GM12878 (cell line): ENCODE data around the gene BCHE. TPM values are rescaled to one million over a fixed set of nuclear protein-coding genes. Genes with fewer than 3 reads are reported as not detected.
A peak's percentile ranks its signal among the peaks of the same experiment; 100 is the strongest.

ENCODE experiments used
- ATAC-seq: fragments of 200-7000 bp; cut with Tn5 transposase; 3 replicates; pipeline ENCODE4 v1.9.1; 2020; ENCODE audit warnings: mild to moderate bottlenecking, moderate library complexity
- BruUV-seq: library from RNA; stranded (reverse); fragments of 400-500 nt; replicated peaks from 2 replicates; lab custom pipeline; 2021; lab: Mats Ljungman, UMichigan
- CTCF ChIA-PET: fragments of 300-600 bp; sonication (Branson Sonifier 250); formaldehyde crosslinking; extraction: SDS; loops from one replicate; lab custom pipeline; 2021; ENCODE audit warnings: inconsistent platforms; lab: Yijun Ruan, JAX
- POLR2A ChIA-PET: fragments of 350-600 bp; formaldehyde crosslinking; extraction: SDS; loops from one replicate; lab custom pipeline; 2021; ENCODE audit warnings: inconsistent platforms; lab: Charles Lee
- RAD21 ChIA-PET: fragments of 300-600 bp; sonication (Branson Sonifier 250); formaldehyde crosslinking; loops from one replicate; lab custom pipeline; 2023; ENCODE audit warnings: antibody characterized with exemption; ENCODE audit not compliant: unreplicated experiment; lab: Charles Lee
- SMC1A ChIA-PET: fragments of 300-600 bp; sonication (Branson Sonifier 250); formaldehyde crosslinking; loops from one replicate; lab custom pipeline; 2023; ENCODE audit not compliant: unreplicated experiment, uncharacterized antibody; lab: Charles Lee
- DNase-seq: peaks from one replicate; pipeline ENCODE4 v3.0.0-alpha.2; 2011; ENCODE audit warnings: low read depth, low spot score
- FAIRE-seq: peaks from 3 replicates; lab custom pipeline; 2011; peaks lifted over from hg19 to GRCh38; lab: Jason Lieb, UNC
- H2AFZ ChIP-seq: 2 replicates; pipeline ENCODE4 v1.6.0; 2011; ENCODE audit warnings: low read depth, low read length, control low read depth; ENCODE audit not compliant: control insufficient read depth
- H3K27ac ChIP-seq: 2 replicates; pipeline ENCODE4 v1.5.1; 2011; ENCODE audit warnings: control low read depth; ENCODE audit not compliant: control insufficient read depth, insufficient read depth
- H3K27me3 ChIP-seq, 2 experiments: replicated peaks in 1 of 2; 2 replicates each; pipeline versions ENCODE4 v1.6.0 to v1.6.1; 2011; ENCODE audit warnings: low read length in 1 of 2; ENCODE audit not compliant: control insufficient read depth in 2 of 2, insufficient read depth in 2 of 2
- H3K36me3 ChIP-seq, 2 experiments: 2 replicates each; pipeline ENCODE4 v1.5.1; 2011; ENCODE audit warnings: low read length in 1 of 2; ENCODE audit not compliant: control insufficient read depth in 2 of 2, insufficient read depth in 2 of 2
- H3K4me1 ChIP-seq: 2 replicates; pipeline ENCODE4 v1.6.1; 2011; ENCODE audit warnings: mild to moderate bottlenecking, low read length, moderate library complexity, mixed read lengths; ENCODE audit not compliant: control insufficient read depth, insufficient read depth
- H3K4me2 ChIP-seq: 2 replicates; pipeline ENCODE4 v1.6.0; 2011; ENCODE audit warnings: control low read depth; ENCODE audit not compliant: control insufficient read depth, insufficient read depth
- H3K4me3 ChIP-seq: fragments of 200-600 bp; sonication (generic); 2 replicates; pipeline ENCODE4 v1.5.1; 2016
- H3K79me2 ChIP-seq: 2 replicates; pipeline ENCODE4 v1.6.0; 2011; ENCODE audit warnings: low read length; ENCODE audit not compliant: control insufficient read depth, insufficient read depth
- H3K9ac ChIP-seq: 2 replicates; pipeline ENCODE4 v1.8.0; 2011; ENCODE audit warnings: low read length, control low read depth, mixed read lengths; ENCODE audit not compliant: control insufficient read depth, insufficient read depth
- H3K9me3 ChIP-seq: replicated peaks from 3 replicates; pipeline ENCODE4 v1.5.1; 2011; ENCODE audit warnings: mild to moderate bottlenecking, low read length; ENCODE audit not compliant: control insufficient read depth, insufficient read depth
- H4K20me1 ChIP-seq: 2 replicates; pipeline ENCODE4 v1.6.0; 2011; ENCODE audit not compliant: control insufficient read depth, insufficient read depth
- DPF2 ChIP-seq: fragments of 450-650 bp; IDR thresholded peaks from 2 replicates; pipeline ENCODE4 v1.6.1; 2017; ENCODE audit warnings: mild to moderate bottlenecking
- KDM1A ChIP-seq: fragments of 200-600 bp; sonication (generic); IDR thresholded peaks from 2 replicates; pipeline ENCODE4 v1.6.1; 2016; ENCODE audit warnings: borderline replicate concordance
- MTA3 ChIP-seq: IDR thresholded peaks from 2 replicates; pipeline ENCODE4 v1.6.1; 2012; ENCODE audit warnings: low read length, inconsistent platforms, borderline replicate concordance
- MXI1 ChIP-seq: fragments of 150-350 bp; IDR thresholded peaks from 2 replicates; pipeline ENCODE4 v1.6.1; 2011; ENCODE audit warnings: low read depth, mild to moderate bottlenecking, inconsistent platforms, low read length, improper control_type of control experiment
- MYC ChIP-seq: IDR thresholded peaks from 2 replicates; pipeline ENCODE4 v1.6.1; 2011; ENCODE audit warnings: mild to moderate bottlenecking, low read length, moderate library complexity, inconsistent platforms; ENCODE audit not compliant: insufficient read depth, insufficient replicate concordance, insufficient read length, severe bottlenecking
- POLR2AphosphoS2 ChIP-seq: IDR thresholded peaks from 2 replicates; pipeline ENCODE4 v1.6.1; 2011; ENCODE audit warnings: low read depth, mild to moderate bottlenecking, low read length, improper control_type of control experiment, moderate library complexity
- ZZZ3 ChIP-seq: IDR thresholded peaks from 2 replicates; pipeline ENCODE4 v1.6.1; 2011; ENCODE audit warnings: low read depth; ENCODE audit not compliant: control insufficient read depth, insufficient read length
- WGBS: methylation state at CpG from one replicate; pipeline ENCODE4 v1.1.6; 2016; ENCODE audit warnings: low lambda C conversion rate; ENCODE audit not compliant: insufficient replicate concordance, insufficient coverage; ENCODE audit errors: missing lambda C conversion rate; 5-methylcytosine and 5-hydroxymethylcytosine counted together
- in situ Hi-C: fragments of 300-500 bp; cut with MboI; formaldehyde crosslinking; loops from 9 replicates; pipeline ENCODE4 v1.14.3; 2018; ENCODE audit warnings: mixed read lengths
- intact Hi-C: fragments of 100-400 bp; cut with micrococcal nuclease; formaldehyde crosslinking; loops from one replicate; pipeline ENCODE4 v1.14.2; 2022; ENCODE audit not compliant: unreplicated experiment
- polyA plus RNA-seq, 11 experiments: library from polyadenylated mRNA; depleted of rRNA in 4 of 11; unstranded in 6 of 11; stranded (reverse) in 5 of 11; fragments of >200 nt; fragmentation: Nextera tagmentation in 4 of 11; fragmentation: Illumina TruSeq in 1 of 11; extraction: Ambion mirVana in 4 of 11; extraction: Trizol in 1 of 11; gene quantifications; 1 replicate in 1 of 11; 2 replicates in 10 of 11; pipeline versions ENCODE4 v1.2.1 to v1.2.3, GENCODE V29; 2011 to 2016; ENCODE audit warnings: inconsistent platforms in 2 of 11, missing spikeins in 2 of 11, low read depth in 1 of 11
- total RNA-seq, 4 experiments: library from RNA; depleted of rRNA in 3 of 4; stranded (reverse); fragments of >200 nt in 3 of 4; fragmentation: Illumina TruSeq in 1 of 4; extraction: Trizol in 1 of 4; gene quantifications; 2 replicates each; pipeline versions ENCODE4 v1.2.1 to v1.2.3, GENCODE V29; 2013 to 2021
- TF ChIP-seq, protein P1 (sequence below): fragments of 450-650 bp; IDR thresholded peaks from 2 replicates; pipeline ENCODE4 v1.6.1; 2016; ENCODE audit warnings: mild to moderate bottlenecking, moderate library complexity, borderline replicate concordance
- TF ChIP-seq, protein P2 (sequence below): fragments of 450-650 bp; formaldehyde crosslinking; IDR thresholded peaks from 2 replicates; pipeline ENCODE4 v1.4.0; 2020; ENCODE audit warnings: mild to moderate bottlenecking, moderate library complexity
- TF ChIP-seq, protein P3 (sequence below): fragments of 450-650 bp; IDR thresholded peaks from 2 replicates; pipeline ENCODE4 v1.6.1; 2017; ENCODE audit warnings: low read depth, mild to moderate bottlenecking, moderate library complexity

BCHE gene
- total and polyA plus RNA-seq, 10 of the 15 experiments (the other 5 are each of a cell fraction or from before 2014, with no cell fraction given): 16.8 to 233 (median 29.3) TPM

DNA sequence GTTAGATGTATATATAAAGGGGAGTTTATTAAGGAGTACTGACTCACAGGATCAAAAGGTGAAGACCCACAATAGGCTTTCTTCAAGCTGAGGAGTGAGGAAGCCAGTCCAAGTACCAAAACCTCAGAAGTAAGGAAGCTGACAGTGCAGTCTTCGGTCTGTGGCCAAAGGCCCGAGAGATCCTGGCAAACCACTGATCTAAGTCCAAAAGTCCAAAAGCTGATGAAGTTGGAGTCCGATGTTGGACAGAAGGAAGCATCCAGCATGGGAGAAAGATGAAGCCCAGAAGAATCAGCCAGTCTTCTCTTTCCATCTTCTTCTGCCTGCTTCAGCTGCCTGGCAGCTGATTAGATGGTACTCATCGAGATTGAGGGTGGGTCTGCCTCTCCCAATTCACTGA, 107.5 kb downstream of the BCHE start:
- RAD21 ChIA-PET: interaction anchor here (0.7 to 1.6 kb wide), 4 partner anchors 41 to 95 kb away, joined by 3 to 4 read pairs (median 3); no protein-coding TSS in a partner anchor
- H3K79me2 ChIP-seq: no peaks in the 10 kb centered on the region
- no peaks in the 10 kb centered on the region for H3K36me3 ChIP-seq
- POLR2A ChIA-PET: interaction anchor here (1.7 kb wide), 1 partner anchor 12 kb away, joined by 5 read pairs; no protein-coding TSS in a partner anchor
- H3K27ac ChIP-seq: no peak overlapping the region
- no peak overlapping the region for H3K4me2 ChIP-seq
- BruUV-seq: no TSS peak
- H3K9ac ChIP-seq: no peak overlapping the region
- 23% methylated on average over 4 of the region's 4 CpGs for WGBS
- H3K4me1 ChIP-seq: no peaks in the 10 kb centered on the region
- H3K27me3 ChIP-seq: no peaks in the 10 kb centered on the region
- H4K20me1 ChIP-seq: no peaks in the 10 kb centered on the region
- no peak overlapping the region for H2AFZ ChIP-seq
- CTCF ChIA-PET: interaction anchor here (1.5 kb wide), 1 partner anchor 60 kb away, joined by 5 read pairs; no protein-coding TSS in a partner anchor
- TF ChIP-seq POLR2AphosphoS2 (no peak), MXI1 (no peak), MTA3 (no peak), KDM1A (no peak), ZZZ3 (no peak), DPF2 (no peak), MYC (no peak)
- TF ChIP-seq, protein P1, sequence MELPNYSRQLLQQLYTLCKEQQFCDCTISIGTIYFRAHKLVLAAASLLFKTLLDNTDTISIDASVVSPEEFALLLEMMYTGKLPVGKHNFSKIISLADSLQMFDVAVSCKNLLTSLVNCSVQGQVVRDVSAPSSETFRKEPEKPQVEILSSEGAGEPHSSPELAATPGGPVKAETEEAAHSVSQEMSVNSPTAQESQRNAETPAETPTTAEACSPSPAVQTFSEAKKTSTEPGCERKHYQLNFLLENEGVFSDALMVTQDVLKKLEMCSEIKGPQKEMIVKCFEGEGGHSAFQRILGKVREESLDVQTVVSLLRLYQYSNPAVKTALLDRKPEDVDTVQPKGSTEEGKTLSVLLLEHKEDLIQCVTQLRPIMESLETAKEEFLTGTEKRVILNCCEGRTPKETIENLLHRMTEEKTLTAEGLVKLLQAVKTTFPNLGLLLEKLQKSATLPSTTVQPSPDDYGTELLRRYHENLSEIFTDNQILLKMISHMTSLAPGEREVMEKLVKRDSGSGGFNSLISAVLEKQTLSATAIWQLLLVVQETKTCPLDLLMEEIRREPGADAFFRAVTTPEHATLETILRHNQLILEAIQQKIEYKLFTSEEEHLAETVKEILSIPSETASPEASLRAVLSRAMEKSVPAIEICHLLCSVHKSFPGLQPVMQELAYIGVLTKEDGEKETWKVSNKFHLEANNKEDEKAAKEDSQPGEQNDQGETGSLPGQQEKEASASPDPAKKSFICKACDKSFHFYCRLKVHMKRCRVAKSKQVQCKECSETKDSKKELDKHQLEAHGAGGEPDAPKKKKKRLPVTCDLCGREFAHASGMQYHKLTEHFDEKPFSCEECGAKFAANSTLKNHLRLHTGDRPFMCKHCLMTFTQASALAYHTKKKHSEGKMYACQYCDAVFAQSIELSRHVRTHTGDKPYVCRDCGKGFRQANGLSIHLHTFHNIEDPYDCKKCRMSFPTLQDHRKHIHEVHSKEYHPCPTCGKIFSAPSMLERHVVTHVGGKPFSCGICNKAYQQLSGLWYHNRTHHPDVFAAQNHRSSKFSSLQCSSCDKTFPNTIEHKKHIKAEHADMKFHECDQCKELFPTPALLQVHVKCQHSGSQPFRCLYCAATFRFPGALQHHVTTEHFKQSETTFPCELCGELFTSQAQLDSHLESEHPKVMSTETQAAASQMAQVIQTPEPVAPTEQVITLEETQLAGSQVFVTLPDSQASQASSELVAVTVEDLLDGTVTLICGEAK: no peak
- TF ChIP-seq, protein P2, sequence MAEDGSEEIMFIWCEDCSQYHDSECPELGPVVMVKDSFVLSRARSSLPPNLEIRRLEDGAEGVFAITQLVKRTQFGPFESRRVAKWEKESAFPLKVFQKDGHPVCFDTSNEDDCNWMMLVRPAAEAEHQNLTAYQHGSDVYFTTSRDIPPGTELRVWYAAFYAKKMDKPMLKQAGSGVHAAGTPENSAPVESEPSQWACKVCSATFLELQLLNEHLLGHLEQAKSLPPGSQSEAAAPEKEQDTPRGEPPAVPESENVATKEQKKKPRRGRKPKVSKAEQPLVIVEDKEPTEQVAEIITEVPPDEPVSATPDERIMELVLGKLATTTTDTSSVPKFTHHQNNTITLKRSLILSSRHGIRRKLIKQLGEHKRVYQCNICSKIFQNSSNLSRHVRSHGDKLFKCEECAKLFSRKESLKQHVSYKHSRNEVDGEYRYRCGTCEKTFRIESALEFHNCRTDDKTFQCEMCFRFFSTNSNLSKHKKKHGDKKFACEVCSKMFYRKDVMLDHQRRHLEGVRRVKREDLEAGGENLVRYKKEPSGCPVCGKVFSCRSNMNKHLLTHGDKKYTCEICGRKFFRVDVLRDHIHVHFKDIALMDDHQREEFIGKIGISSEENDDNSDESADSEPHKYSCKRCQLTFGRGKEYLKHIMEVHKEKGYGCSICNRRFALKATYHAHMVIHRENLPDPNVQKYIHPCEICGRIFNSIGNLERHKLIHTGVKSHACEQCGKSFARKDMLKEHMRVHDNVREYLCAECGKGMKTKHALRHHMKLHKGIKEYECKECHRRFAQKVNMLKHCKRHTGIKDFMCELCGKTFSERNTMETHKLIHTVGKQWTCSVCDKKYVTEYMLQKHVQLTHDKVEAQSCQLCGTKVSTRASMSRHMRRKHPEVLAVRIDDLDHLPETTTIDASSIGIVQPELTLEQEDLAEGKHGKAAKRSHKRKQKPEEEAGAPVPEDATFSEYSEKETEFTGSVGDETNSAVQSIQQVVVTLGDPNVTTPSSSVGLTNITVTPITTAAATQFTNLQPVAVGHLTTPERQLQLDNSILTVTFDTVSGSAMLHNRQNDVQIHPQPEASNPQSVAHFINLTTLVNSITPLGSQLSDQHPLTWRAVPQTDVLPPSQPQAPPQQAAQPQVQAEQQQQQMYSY: no peak
- TF ChIP-seq, protein P3, sequence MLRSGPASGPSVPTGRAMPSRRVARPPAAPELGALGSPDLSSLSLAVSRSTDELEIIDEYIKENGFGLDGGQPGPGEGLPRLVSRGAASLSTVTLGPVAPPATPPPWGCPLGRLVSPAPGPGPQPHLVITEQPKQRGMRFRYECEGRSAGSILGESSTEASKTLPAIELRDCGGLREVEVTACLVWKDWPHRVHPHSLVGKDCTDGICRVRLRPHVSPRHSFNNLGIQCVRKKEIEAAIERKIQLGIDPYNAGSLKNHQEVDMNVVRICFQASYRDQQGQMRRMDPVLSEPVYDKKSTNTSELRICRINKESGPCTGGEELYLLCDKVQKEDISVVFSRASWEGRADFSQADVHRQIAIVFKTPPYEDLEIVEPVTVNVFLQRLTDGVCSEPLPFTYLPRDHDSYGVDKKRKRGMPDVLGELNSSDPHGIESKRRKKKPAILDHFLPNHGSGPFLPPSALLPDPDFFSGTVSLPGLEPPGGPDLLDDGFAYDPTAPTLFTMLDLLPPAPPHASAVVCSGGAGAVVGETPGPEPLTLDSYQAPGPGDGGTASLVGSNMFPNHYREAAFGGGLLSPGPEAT: no peak
- H3K9me3 ChIP-seq: no peaks in the 10 kb centered on the region
- DNase-seq: no peak
- intact Hi-C loops: no loop called here
- ATAC-seq: peak; percentile 10; the same call in 1 of the 3 replicates
- H3K4me3 ChIP-seq: no peak overlapping the region
- in situ Hi-C loops: no loop called here
- FAIRE-seq: no peak
- SMC1A ChIA-PET: interaction anchor here (0.9 to 2.6 kb wide), 7 partner anchors 9 to 63 kb away, joined by 3 to 6 read pairs (median 4); no protein-coding TSS in a partner anchor
